ENCODE measurements around the gene PHKA1.
"Not testable (repeated sequence)": the region's sequence is repeated elsewhere in the genome, so short reads cannot be mapped to it uniquely, and the experiment has no call there.

The PHKA1 gene

DNA sequence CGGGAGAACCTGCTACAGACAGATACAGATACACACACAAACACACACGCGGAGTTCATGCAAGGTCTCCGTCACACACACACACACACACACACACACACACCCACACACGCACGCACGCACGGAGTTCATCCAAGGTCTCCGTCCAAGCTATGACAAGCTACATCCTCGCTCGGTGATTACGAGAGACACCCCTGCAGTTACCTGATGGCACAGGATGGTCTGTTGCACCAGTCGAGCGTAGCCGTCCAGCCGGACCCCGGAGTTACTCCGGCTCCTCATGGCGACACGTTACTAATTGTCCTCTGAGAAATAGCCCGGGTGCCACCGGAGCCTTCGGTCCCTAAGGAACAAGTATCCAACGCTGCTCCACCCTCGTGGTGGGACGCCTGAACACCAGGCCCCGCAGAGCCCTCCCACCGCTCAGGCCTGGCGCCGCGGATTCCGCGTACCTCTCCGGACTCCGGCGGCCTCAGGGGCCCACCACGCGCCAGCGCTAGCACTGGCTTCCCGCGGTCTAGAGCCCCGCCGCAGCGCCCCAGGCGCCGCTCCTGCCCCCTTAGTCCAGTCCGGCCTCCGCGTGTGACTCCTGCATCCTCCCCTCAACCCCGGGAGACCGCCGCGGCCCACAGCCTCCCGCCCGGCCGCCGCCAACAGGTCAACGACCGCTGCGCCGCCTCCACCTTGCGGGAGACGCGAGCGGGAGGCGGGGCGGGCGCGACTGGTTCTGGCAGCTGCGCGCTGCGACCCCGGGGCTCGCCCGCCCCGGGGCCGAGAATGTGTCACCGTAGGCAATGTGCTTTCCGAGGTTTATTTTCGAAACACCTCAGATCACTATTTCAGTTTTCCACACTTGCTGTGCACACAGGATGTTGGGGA is at the start of gene PHKA1:
PHKA1 (minus strand) TSS at position 708 of the 879 bp plus-strand sequence; CDS start at position 282, 426 bp downstream.
- DNase-seq, result peak; percentile 75

DNA sequence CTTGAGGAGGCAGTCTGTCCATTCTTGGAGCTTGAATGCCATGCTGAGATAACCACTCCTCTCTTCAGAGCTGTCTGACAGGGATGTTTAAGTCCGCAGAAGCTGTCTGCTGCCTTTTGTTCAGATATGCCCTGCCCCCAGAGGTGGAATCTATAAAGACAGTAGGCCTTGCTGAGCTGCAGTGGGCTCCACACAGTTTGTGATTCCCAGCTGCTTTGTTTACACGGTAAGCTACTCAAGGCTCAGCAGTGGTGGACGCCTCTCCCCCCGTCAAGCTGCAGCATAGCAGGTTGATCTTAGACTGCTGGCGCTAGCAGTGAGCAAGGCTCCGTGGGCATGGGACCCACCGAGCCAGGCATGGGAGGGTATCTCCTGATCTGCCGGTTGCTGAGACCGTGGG is 46.3 kb upstream of the PHKA1 start:
- DNase-seq, result not testable (repeated sequence)

DNA sequence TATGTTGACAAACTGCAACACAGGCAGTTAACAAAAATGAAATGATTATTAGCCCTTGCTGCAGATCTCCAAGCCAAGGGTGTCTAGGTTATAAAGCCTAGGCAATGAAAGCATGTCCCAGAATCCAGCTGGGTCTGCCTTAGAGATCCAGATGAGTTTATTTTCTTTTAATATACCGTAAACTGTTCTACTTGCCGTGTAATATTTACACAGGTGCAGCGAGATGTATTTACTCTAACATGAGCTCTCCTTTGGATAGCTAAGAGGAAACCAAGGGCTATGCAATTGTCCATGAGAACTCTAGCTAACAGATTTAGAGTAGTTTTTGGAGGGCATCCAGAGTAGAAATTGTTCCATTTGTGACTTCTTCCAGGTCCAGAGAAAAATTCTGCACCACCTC is 34.4 kb upstream of the PHKA1 start:
- DNase-seq, result not testable (repeated sequence)

DNA sequence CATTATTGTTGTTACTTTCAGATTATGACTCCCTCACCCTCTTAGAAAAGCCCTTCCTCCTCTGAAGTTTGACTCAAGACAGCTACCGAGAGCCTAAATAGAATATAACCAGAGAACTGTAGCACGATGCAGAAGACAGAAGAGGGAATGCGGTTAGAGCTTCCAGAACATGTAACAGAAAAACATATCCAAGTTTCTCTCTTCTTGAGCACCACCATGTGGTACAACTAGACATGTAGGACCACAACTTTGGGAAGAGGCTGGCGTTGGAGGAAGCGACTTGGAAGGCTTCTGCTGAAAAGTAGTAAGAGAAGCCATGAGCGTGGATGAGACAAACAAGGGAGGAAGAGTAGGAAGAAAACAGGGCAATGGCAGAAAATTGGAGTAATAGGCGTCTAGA is 31.4 kb upstream of the PHKA1 start:
- not testable (repeated sequence) for DNase-seq

DNA sequence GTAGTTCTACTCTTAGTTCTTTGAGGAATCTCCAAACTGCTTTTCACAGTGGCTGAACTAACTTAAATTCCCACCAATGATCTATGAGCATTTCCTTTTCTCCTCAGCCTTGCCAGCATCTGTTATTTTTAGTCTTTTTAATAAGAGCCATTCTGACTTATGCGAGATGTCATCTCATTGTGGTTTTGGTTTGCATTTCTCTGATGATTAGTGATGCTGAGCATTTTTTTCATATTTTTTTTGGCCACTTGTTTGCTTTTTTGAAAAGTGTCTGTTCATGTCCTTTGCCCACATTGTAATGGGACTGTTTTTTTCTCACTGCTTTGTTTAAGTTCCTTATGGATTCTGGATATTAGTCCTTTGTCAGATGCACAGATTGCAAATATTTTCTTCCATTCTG is 21.5 kb upstream of the PHKA1 start:
- no peak for DNase-seq

DNA sequence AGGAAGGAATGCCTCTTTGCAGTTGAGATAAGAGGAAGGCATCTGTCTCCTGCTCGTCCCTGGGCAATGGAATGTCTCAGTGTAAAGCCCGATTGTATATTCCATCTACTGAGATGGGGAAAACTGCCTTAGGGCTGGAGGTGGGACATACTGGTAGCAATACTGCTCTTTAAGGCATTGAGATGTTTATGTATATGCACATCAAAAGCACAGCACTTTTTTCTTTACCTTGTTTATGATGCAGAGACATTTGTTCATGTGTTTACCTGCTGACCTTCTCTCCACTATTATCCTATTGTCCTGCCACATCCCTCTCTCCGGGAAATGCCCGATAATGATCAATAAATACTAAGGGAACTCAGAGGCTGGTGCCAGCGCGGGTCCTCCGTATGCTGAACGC is 19.5 kb upstream of the PHKA1 start:
- DNase-seq, result not testable (repeated sequence)

DNA sequence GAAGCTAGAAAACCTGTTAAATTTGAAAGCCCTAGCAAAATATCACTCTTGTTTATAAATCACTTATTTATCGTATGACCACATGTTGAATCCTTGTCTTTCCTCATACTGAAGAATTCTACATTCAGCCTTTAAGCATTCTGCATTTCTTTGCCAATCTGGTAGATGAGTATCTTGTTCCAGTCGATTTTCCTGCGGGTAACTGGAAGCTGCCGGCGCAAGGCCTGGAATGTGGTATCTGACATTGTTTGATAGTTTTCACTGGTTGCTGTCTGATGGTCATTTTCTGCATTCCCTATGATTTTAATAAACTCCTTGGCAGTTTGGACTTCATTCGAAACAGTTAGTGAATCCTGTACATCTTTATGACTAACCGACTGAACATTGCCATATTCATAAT is 13.7 kb upstream of the PHKA1 start:
- DNase-seq, result no peak

DNA sequence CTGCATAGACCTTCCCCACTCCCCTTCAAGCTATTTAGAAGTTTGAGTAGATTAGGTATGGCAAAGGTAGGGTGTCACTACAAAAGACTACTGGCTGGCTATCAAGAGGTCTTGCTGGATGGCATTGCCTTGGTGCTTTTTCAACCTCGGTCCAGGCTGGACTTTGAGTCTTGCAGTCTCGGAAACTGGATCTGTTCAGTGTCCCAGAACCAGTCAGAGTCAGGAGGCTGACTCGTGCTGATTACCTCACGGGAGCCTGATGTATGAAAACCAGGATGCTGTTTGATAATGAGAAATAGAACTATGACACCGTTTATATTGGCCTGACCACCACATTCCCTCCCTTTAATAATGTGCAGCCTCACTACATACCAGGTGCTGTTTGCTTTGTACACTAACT is 2.7 kb upstream of the PHKA1 start:
- no peak for DNase-seq

DNA sequence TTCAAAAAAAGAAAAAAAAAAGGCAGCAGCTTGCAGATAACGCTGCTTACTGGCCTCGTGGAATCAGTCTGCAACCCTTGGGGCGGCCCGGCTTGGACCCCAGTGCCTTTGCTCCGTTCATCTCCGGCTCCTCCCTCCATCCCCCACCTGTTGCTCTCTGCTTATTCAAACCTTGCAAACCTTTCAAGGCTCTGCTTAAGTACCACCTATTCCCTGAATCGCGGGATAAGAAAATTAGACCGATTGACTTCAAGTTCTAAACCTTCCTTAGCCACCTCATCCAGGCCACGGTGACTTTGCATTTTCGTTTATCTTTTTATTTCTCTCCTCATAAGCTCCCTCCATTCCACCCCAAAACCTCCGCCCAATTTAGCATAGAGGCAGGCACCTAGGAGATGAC is 1.4 kb upstream of the PHKA1 start:
- peak; percentile 44 for DNase-seq

DNA sequence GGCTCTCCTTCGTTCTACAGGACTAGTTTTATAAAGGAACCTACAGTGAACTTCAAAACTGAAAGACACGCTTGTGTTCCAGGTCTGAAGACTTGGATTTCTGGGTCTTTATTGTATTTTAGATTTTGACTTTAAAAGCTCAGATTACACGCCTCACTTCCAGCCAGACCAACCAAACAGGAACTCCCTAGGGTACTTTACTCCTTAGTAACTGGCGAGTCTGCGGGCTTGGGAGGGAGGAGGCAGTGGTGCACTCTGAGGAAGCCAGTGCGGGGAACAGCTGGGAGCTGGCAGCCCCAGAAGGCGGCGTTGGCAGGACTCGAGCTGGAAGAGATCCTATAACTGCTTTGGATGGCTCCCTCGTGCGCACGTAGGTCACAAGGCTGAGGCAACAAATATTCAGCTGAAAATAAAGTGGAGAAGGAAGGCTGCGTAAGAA is 391 bp upstream of the PHKA1 start:
- peak; percentile 75 for DNase-seq

DNA sequence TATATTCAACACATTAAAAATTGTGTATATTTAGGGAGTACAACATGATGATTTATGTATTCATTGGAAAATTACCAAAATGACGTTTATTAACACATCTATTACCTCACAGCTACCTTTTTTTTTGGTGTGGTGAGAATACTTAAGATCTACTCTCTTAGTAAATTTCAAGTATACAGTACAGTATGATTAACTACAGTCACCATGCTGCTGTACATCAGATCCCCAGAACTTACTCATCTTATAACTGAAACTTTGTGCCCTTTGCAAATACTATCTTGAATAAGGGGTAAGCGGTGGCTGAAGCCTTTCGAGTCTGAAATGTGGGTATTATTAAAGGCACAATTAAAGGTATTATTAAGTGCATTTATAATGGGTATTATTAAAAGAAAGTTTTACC is 976 bp downstream of the PHKA1 start:
- DNase-seq, result peak; percentile 51

DNA sequence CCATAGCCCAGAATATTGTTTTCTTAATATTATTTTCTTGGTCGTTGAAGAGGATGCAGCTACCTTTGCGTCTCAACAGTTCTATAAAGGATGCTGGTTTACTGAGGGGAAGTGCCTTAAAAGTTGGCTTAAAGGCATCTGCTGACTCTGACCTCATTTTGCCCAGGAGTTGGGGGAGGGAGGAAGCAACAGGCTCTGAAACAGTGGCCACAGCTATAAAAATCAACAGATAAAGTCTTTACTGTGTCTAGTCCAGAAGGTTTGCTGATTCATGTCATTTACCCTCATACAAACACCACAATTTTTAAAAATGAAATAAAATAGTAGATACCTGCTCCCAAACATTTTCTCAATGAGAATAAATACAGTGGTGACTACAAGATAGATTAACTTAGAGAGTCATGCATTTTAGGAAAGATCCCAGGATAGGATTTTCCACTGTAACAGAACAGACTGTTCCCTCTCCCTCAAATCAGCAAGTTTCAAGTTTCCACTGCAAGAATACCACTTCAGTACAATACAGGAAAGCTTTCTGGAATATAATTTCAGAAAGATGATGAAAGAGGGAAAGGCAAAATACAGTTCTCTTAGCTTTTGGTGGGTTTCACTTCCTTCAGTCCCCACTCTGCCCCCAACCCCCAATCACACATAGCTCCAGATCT is 1.9 kb downstream of the PHKA1 start:
- DNase-seq, result peak; percentile 87

DNA sequence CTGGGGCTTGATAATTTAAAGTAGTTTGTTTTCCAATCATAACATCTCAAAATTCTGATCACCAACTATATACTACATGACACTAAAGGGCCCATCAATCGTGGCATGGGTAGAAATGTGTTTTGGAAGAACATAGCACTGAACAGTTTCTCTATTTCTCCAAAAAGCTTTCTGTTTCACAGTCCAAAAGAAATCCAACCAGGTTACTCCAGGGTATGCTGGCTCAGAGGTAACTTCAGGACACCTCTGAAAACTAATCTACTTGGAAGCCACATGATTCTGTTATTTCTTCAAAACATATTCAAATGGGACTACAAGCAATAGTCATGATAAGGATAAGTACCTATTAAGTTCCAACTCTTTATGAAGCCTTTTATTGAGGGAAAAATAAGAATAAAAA is 8.3 kb downstream of the PHKA1 start:
- peak; percentile 2 for DNase-seq

DNA sequence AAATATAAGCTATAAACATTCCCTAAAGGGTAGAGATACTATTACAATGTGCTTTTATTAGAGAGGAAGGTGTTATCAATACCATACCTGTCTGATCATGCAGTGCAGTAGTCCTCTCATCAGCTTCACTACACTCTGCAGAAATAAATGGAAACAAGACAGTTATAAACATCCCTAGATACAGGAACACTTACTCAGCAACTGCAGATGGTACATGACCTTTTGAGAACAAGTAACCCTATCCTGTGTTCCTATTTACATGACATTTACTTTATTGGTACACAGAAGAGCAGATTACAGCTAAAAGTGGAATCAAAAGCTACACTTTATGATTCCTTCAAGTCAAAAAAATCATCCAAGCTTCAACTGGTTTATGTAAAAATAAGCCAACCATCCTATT is 9.0 kb downstream of the PHKA1 start:
- DNase-seq, result no peak

DNA sequence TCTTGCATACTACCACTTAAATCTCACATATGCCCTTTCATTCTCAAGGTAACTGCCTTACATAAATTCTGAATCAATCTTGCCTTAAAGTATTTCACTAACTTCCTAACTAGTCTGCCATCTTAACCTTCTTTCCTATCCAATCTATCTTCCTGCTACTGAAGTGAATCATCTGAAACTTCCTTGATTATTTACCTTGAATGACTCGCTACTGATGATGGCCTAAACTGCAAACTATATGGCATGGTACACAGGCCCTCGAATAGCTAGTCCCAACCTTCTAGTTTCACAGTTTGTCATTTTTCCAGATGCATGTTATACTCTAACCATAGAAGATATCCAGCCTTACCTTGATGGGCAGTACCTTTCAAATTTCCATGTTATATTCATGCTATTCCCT is 19.9 kb downstream of the PHKA1 start:
- no peak for DNase-seq

DNA sequence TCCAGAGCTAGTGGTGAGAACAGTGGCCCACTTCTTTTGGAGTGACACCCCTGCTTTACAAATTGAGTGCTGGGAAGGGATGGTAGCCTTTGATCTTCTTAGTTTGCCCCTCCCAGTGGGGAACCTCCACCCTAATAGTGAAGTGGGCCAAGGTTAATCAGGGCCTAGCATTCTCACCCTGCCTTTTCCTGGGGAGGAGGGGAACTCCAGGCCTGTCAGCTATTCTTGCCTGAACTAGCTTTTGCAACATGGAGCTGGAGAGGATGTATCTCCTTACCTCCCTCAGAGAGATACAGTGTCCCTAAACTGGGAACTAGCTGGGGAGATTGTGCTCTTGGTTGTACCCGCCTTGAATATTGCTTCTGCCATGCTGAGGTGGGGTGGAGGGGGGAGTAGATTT is 20.6 kb downstream of the PHKA1 start:
- no peak for DNase-seq

DNA sequence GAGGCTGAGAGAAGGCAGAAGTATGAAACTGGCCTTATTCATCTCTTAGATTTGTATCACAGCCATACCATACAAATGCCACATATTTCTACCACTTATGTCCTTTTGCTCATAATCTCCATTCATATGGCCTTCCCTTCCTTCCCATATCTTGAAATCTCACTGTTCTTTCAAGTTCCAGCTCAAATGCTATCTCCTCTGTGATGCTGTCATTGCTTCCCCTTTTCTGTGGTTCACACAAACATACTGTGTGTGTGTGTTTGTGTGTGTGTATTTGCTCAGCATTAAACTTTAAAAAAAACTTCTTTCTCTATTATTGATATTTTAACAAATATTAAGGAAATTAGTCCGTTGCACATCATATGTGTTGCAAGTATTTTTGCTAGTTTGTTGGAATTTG is 26.7 kb downstream of the PHKA1 start:
- peak; percentile 77 for DNase-seq

DNA sequence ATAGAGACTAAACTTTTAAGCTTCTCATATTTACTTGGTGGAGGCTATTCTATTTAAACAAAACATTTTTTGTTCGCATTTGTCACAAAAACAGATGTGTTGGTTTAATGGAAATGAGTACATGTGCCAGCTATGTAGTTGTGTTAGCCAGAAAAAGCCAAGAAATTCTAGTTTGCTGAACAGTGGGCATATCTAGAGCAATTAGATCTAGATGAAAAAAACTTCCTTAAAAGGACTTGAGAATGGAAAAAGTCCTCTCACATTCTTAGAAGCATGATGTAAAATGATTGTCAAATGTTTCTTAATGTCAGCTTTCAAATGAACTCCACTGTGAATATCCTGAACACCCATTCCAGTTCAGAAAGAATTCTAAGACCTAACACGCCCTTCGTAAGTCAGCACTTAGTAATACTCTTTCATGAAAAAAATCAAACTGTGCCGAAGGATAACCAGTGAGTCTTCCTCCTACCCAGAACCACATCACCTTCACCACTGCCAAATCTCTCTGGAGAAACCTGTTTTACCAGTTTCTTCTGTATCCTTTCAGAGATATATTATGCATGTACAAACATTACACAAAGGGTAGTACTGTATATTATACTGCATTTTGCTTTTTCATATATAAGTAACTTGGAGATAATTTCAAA is 28.2 kb downstream of the PHKA1 start:
- DNase-seq, result peak; percentile 14

DNA sequence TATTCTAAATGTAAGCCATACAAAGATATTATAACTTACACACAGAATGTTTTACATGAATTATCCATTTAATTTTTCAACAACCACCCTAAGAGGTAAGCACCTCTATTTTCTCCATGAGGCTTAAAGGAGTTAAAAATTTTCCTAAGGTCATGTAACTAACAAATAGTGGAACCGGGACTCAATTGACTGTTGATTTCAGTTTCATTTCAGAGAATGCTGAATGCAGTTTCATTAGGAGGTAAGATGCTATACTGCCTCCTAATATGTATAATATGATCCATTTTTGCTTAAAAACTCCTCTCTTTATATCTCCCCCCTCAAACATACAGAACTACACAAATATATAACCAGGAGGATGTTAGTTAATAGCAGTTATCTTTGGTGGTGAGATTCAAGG is 29.1 kb downstream of the PHKA1 start:
- DNase-seq, result peak; percentile 46

DNA sequence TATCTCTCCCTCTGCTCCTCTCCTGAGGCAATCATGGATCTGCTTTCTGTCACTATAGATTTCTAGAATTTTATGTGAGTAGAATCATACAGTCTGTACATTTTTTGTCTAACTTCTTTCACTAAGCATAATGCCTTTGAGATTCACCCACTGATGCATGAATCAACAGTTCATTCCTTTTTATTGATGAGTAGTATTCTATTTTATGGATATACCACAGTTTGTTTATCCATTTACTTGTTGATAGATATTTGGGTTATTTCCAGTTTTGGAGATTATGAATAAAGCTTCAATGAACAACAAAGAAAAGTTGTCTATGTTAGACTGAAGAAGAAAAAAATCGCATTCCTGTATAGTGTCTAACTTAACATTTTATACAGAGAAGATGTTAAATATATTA is 30.5 kb downstream of the PHKA1 start:
- no peak for DNase-seq

DNA sequence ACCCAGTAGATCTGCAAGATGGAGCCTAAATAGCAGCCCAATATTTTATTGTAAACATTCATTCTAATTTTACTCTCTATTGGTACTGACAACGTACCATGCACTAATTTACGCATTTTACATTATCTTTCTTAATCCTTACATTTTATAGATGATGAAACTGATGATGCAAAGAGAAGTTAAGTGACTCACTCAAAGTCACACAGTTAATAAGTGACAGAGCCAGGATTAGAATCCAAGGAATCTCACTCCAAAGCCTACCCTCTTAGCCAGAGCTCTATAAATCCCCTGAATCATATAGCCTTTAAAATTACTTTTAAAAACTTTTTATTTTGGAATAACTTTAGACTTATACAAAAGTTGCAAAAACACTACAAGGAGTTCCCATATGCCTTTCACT is 37.6 kb downstream of the PHKA1 start:
- no peak for DNase-seq

DNA sequence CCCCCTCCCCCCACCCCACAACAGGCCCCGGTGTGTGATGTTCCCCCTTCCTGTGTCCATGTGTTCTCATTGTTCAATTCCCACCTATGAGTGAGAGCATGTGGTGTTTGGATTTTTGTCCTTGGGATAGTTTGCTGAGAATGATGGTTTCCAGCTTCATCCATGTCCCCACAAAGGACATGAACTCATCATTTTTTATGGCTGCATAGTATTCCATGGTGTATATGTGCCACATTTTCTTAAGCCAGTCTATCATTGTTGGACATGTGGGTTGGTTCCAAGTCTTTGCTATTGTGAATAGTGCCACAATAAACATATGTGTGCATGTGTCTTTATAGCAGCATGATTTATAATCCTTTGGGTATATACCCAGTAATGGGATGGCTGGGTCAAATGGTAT is 40.2 kb downstream of the PHKA1 start:
- DNase-seq, result not testable (repeated sequence)

DNA sequence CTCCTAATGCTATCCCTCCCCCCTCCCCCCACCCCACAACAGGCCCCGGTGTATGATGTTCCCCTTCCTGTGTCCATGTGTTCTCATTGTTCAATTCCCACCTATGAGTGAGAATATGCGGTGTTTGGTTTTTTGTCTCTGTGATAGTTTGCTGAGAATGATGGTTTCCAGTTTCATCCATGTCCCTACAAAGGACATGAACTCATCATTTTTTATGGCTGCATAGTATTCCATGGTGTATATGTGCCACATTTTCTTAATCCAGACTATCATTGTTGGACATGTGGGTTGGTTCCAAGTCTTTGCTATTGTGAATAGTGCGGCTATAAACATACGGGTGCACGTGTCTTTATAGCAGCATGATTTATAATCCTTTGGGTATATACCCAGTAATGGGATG is 44.6 kb downstream of the PHKA1 start:
- not testable (repeated sequence) for DNase-seq

DNA sequence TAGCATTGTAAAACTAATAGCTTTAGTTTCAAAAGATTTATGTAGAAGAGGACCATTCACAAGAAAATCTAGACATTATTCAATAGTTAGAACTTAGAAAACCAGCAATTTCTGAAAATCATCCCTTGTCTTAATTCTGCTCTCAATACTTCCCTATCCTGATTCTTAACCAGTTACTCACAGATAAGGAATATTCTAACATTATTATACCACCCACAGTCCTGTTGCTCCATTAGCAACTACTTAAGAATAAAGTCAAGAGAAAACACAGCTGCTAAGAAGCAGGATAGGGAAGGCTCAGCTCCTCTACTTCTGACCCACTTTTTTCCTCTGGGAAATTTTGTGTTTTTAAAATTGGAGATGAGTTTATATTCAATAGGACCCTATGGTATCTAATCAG is 47.7 kb downstream of the PHKA1 start:
- DNase-seq, result peak; percentile 13
